ENCODE data around the gene PRSS2.
"Not testable (repeated sequence)": the region's sequence is repeated elsewhere in the genome, so short reads cannot be mapped to it uniquely, and the experiment has no call there.

The PRSS2 gene

DNA sequence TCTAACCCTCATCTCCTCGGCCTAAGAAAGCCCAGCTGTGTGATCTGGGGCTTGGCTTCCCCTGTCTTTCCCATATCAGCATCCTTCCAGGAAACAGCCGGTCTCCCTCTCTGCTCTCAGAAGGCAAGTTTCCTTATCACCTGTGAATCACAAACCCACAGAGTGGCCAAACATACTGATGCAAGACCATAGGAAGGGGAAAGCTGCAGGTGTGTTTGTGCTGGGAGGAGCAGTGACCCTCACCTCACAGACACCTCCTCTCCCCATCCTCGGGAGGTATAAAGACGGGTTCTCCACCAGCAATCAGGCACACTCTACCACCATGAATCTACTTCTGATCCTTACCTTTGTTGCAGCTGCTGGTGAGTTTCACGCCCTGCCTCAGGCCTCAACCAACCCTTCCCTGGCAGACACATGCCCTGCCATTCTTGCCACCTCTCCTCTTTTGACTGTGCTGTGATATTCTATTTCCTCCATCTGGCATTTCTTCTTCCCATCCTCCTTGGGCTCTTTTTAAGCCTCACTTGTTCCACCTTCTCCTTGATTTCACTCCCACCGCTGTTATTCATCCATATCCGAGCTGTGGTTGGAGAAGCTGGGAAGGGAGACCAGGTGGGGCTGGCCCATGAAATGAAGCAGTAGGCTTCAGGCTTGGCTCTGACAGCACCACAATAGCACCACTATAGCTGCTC, at the start of gene PRSS2:
TSS of gene PRSS2 (plus strand) at position 310 of the 692 bp plus-strand sequence. CDS start at position 323, 13 bp downstream.
- DNase-seq = no peak

GRCh38 chr7:142720986-142721385, 49.8 kb upstream of the PRSS2 start:
- no peak for DNase-seq

GRCh38 chr7:142722248-142722794, 48.4 kb upstream of the PRSS2 start:
- no peak for DNase-seq

GRCh38 chr7:142733271-142733670, 37.5 kb upstream of the PRSS2 start:
- DNase-seq = no peak

DNA sequence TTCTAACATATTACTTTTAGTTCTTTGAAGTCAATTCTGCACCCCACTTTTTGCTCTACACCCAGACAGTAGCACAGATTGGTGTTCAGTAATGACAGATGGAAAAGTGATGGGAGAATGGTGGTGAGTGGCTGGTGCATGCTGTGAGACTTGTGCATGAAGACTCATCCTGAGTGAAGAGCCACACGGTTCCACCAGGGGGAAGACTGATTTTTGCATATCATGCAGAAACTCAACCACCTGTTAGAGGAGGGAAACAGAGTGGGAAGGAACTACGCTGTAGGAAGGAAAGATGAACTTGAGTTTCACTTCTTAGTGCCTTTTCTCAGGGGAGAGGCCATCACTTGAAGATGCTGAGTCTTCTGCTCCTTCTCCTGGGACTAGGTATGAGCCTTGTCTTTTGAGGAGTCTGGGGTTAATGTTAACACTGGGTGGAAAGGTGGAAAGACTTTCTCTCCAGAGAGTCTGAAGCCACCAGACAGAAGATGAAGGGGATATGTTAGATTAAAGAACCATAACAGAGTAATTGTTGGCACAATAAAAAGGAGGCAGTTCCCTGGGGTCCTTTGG, 30.8 kb upstream of the PRSS2 start:
- DNase-seq = no peak

GRCh38 chr7:142740786-142741185, 30.0 kb upstream of the PRSS2 start:
- no peak for DNase-seq

GRCh38 chr7:142741932-142742331, 28.8 kb upstream of the PRSS2 start:
- DNase-seq = not testable (repeated sequence)

DNA sequence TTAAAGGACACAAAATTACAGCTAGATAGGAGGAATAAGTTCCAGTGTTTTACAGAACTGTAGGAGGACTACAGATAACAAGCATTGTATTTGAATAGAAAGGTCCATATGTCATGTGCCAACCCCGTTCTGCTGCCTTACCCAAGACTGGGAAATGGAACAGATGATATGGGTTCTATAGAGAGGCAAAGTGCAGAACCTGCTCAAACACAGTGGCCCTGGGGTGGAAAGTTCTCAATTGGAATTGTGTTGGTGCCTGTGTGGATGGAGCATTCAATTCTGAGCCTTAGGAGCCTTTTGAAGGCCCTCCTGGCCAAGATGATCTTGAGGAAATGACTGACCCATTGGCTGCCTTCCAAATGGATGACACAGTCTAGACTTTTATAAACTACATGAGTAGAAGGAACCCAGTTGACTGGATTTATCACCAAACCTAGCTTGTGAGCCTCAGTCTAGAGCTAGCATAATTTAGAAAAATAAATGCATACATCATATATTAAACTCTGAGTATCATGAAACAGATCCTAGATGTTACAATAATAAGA, 25.6 kb upstream of the PRSS2 start:
- DNase-seq = no peak

GRCh38 chr7:142745745-142746144, 25.0 kb upstream of the PRSS2 start:
- no peak for DNase-seq

DNA sequence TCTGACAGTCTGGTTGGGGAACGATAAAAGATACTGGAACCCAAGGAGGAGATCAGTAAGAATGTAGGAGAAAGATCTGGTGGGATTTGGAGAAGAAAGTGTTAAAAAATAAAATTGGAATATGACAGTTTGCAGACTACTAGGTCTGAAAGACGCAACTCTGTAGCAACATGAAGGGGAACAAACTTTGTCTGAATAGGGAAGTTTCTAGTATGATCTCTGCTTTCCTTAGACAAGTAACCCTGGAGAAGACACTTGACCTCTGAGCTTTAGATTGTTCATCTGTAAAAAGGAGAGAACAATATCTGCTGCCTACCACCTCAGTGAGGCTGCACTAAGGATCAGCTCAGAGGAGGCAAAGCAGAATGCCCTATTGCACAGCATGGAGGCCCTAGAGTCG, 24.5 kb upstream of the PRSS2 start:
- DNase-seq = no peak

GRCh38 chr7:142748410-142748809, 22.4 kb upstream of the PRSS2 start:
- DNase-seq = not testable (repeated sequence)

- no peak for DNase-seq
These were observed 21.4 kb upstream of the PRSS2 start, which contains the start of gene PRSS1 for GRCh38 chr7:142749218-142749993. PRSS1 (plus strand) TSS chr7:142749472; CDS start chr7:142749485, 13 bp downstream.

GRCh38 chr7:142750321-142750938, 20.3 kb upstream of the PRSS2 start:
- no peak for DNase-seq

- not testable (repeated sequence) for DNase-seq
These were observed 19.1 kb upstream of the PRSS2 start for GRCh38 chr7:142751526-142752175.

DNA sequence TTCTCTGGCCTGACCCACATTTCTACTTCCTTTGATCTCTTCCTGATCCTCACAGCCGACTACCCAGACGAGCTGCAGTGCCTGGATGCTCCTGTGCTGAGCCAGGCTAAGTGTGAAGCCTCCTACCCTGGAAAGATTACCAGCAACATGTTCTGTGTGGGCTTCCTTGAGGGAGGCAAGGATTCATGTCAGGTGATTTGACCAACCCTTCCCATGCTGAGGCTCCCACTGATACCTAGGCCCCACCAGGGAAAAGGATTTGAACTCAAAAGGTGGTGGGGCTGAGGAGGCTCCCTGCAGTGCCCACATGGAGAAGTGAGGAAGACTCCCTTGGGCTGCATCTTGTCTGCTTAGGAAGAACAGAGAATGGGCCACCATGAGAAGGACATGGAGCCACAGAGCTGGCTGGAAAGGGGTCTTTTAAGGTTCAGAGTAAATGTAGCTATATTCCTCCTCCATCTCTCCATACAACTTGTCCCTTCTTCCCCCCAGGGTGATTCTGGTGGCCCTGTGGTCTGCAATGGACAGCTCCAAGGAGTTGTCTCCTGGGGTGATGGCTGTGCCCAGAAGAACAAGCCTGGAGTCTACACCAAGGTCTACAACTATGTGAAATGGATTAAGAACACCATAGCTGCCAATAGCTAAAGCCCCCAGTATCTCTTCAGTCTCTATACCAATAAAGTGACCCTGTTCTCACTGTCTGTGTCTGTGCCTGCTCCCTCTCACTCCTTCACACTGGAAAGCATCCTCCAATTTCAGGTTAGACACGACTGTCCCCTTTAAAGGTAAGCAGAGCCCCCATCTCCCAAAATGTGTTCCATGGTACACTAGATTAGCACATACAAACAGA, 18.2 kb upstream of the PRSS2 start:
- no peak for DNase-seq

DNA sequence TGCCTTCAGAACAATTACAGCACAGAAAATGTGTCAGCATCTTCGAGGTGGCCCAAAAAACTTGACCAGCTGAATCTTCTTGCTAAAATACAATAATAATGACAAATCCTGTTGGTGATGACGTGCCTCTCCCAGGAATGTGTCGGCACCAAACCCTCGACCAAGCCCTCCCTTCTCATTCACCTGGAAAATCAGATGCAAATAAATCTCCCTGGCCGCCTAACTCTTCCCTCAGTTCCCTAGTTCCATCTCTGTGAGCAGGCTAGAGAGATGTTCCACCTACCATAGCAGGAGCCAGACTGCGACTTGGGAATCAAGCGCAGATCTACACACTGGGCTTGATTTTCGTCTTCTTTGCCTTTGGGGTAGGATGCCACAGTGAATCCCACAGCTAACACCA, 17.4 kb upstream of the PRSS2 start:
- no peak for DNase-seq

DNA sequence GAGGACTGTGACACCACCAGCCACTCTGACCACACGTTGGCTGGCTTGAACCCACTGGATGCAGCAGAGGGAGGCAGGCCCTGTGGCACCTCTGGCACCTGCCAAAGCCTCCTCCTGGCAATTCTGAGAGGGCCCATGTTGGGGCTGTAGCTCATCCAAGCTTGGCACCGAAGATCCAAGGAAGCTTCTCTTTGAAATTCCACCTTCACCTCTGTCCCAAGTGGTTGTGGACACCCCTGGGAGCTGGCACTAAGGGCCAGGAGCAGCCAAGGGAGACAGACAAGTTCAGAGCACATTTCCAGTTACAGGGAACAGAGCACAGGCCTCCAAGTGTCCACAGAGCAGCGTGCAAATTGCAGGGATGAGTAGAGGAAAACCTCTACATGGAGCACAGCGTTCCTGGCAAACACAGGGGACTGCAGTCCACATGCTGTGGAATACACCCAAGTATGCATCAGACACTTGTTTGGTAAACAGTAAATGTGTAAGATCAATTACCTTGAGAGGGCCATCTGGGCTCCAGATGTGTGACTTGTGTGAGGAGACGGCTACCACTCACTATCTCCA, 16.8 kb upstream of the PRSS2 start:
- DNase-seq = not testable (repeated sequence)

DNA sequence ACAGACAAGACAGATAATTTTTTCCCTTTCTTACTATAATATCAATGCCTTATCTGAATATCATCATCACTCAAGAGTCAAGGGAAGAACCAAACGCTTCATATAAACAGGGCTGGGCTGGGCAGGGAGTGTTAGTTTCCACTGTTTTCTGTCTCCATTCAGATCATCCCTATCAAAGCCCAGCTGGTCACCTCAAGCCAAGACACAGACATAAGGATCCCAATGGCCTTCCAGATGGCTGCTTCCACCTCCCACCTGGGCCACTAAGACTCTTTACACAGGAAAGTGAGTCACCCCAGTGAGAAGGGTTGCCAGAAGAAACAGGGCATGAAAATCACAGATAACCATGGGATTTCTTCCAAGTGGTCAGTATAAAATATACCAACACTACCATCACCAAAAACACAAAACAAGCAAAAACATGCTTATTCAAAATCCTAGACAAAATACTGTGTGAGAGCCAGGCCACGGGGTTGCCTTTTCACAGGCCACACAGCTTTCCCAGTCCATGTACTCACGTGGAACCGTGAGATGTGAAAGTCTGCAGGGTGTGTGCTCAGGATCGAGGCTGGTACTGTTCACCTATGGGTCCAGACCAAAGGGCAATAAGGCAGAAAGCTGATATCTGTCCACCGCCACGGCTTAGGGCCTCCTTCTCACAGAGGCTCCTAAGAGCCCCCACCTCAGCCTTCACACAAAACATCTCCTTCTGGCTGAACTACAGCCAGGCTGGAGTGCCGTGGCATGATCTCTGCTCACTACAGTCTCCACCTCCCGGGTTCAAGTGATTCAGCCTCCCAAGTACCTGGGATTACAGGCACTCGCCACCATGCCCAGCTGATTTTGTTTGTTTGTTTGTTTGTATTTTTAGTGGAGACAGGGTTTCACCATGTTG, 15.8 kb upstream of the PRSS2 start:
- DNase-seq = no peak

- DNase-seq = not testable (repeated sequence)
These were observed 12.5 kb upstream of the PRSS2 start for GRCh38 chr7:142758312-142758711.

DNA sequence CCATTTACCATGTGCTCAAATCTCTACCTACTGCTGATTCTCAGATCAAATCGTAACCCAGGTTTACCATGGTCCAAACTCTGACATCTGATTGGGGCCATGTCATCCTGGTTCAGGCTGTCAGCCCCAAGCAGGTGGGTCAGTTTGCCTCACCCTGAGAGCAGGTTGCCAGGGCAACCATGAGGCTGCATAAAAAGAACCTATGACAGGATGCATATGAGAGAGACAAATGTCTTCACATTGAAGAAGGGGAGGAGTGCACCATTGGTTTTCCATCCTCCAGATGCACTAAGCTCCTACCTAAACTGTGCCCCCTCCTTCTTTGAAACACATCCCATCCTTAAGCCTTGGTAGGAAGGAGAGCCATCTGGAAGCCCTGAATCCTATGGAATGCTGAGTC, 11.3 kb upstream of the PRSS2 start:
- DNase-seq = no peak

Measured in NCI-H1694 treated with DMSO at 0.1 percent for 48 hours (cell line).